ENCODE measurements around the gene PIAS4. TPM values are rescaled to one million over a fixed set of nuclear protein-coding genes. Genes with fewer than 3 reads are reported as not detected.
A peak's percentile ranks its signal among the peaks of the same experiment; 100 is the strongest.

PIAS4 gene
- total and polyA plus RNA-seq, 9 of the 15 experiments (the other 6 are each of a cell fraction or from before 2014, with no cell fraction given): 0.27 to 34.9 (median 14.4) TPM

DNA sequence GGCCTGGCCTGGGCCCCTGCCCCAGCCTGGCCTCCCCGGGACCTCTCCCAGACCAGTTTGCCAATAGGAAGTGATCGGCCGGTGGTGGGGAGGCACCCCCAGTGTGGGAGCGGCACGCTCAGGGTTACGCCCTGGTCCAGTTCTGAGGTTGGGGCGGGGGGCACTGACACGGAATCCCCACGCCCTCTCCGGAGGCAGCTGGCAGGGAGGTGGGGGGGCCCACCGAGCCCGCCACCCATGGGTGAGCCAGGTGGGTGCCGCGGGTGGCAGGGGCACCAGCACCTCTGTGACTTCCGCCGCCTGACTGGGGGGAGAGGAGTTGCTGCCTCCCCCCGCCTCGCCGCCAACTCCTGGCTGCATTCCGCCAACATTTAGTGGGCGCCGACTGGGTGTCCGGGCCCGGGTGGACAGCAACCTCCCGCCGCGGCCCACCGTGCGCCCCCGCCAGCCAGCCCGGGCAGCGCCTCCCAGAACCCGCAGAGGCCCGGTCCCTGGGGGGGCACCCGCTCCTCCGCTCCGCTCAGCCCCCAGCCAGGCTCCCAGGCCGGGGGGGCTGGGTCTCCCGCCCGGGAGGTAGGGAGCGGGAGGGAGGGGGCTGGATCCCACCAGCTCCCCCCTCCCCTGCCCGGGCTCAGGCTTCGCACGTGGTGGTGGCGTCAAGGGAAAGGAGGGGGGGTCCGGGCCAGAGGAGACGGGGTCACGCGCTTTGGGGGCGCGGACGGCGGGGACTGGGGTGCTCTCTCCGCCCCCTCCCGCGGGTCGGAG is 57.1 kb downstream of the PIAS4 start (continued):
- no peak for TF ChIP-seq RAD21 (CRISPR knock-in tag; conservative IDR thresholded peaks at IDR 0.05 in 1 of 2, IDR thresholded peaks at IDR 0.05 in 1 of 2)
- no peak for TF ChIP-seq NRF1 (conservative IDR thresholded peaks at IDR 0.05 in 1 of 2, IDR thresholded peaks at IDR 0.05 in 1 of 2)
- TF ChIP-seq PCBP1 (IDR thresholded peaks at IDR 0.05; ENCODE audit: low read depth, low read length, poor library complexity, severe bottlenecking): peak; percentile 76
- no peak for TF ChIP-seq ZC3H8 (IDR thresholded peaks at IDR 0.05)
- no peak for TF ChIP-seq ASH1L (IDR thresholded peaks at IDR 0.05; ENCODE audit: borderline replicate concordance, low read depth, partially characterized antibody)
- no peak for TF ChIP-seq MAFK (IDR thresholded peaks at IDR 0.05; ENCODE audit: low read length)
- TF ChIP-seq NFE2 (IDR thresholded peaks at IDR 0.05; ENCODE audit: low read depth): no peak
- TF ChIP-seq U2AF2 (optimal IDR thresholded peaks at IDR 0.05; ENCODE audit: low read depth, low read length): no peak
- TF ChIP-seq SMARCA4 (IDR thresholded peaks at IDR 0.05): no peak
- no peak for TF ChIP-seq BCL6 (CRISPR knock-in tag; IDR thresholded peaks at IDR 0.05)
- no peak for TF ChIP-seq POLR2AphosphoS2 (IDR thresholded peaks at IDR 0.05; ENCODE audit: low read length)
- no peak for TF ChIP-seq ZNF263 (CRISPR knock-in tag; IDR thresholded peaks at IDR 0.05; ENCODE audit: borderline replicate concordance)
- TF ChIP-seq POLR2B (IDR thresholded peaks at IDR 0.05; ENCODE audit: low read depth, partially characterized antibody): no peak
- TF ChIP-seq ZNF311 (CRISPR knock-in tag; IDR thresholded peaks at IDR 0.05): no peak
- 0 out of 4 replicates have a peak, but pooled peaks of 1 of the 2 experiments have one; percentile 44 for TF ChIP-seq NONO (IDR thresholded peaks at IDR 0.05; ENCODE audit: low read depth in 2 of 2, low read length in 1 of 2)
- no peak for TF ChIP-seq ELF2 (CRISPR knock-in tag; IDR thresholded peaks at IDR 0.05)
- 0 out of 2 replicates have a peak, but pooled peaks have one; percentile 69 for TF ChIP-seq ZNF224 (CRISPR knock-in tag; IDR thresholded peaks at IDR 0.05)
- TF ChIP-seq, protein P1, sequence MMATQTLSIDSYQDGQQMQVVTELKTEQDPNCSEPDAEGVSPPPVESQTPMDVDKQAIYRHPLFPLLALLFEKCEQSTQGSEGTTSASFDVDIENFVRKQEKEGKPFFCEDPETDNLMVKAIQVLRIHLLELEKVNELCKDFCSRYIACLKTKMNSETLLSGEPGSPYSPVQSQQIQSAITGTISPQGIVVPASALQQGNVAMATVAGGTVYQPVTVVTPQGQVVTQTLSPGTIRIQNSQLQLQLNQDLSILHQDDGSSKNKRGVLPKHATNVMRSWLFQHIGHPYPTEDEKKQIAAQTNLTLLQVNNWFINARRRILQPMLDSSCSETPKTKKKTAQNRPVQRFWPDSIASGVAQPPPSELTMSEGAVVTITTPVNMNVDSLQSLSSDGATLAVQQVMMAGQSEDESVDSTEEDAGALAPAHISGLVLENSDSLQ (IDR thresholded peaks at IDR 0.05): no peak
- TF ChIP-seq, protein P2, sequence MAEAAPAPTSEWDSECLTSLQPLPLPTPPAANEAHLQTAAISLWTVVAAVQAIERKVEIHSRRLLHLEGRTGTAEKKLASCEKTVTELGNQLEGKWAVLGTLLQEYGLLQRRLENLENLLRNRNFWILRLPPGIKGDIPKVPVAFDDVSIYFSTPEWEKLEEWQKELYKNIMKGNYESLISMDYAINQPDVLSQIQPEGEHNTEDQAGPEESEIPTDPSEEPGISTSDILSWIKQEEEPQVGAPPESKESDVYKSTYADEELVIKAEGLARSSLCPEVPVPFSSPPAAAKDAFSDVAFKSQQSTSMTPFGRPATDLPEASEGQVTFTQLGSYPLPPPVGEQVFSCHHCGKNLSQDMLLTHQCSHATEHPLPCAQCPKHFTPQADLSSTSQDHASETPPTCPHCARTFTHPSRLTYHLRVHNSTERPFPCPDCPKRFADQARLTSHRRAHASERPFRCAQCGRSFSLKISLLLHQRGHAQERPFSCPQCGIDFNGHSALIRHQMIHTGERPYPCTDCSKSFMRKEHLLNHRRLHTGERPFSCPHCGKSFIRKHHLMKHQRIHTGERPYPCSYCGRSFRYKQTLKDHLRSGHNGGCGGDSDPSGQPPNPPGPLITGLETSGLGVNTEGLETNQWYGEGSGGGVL (CRISPR knock-in tag; IDR thresholded peaks at IDR 0.05): no peak
- TF ChIP-seq, protein P3, sequence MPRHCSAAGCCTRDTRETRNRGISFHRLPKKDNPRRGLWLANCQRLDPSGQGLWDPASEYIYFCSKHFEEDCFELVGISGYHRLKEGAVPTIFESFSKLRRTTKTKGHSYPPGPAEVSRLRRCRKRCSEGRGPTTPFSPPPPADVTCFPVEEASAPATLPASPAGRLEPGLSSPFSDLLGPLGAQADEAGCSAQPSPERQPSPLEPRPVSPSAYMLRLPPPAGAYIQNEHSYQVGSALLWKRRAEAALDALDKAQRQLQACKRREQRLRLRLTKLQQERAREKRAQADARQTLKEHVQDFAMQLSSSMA (CRISPR knock-in tag; IDR thresholded peaks at IDR 0.05): no peak
- TF ChIP-seq, protein P4, sequence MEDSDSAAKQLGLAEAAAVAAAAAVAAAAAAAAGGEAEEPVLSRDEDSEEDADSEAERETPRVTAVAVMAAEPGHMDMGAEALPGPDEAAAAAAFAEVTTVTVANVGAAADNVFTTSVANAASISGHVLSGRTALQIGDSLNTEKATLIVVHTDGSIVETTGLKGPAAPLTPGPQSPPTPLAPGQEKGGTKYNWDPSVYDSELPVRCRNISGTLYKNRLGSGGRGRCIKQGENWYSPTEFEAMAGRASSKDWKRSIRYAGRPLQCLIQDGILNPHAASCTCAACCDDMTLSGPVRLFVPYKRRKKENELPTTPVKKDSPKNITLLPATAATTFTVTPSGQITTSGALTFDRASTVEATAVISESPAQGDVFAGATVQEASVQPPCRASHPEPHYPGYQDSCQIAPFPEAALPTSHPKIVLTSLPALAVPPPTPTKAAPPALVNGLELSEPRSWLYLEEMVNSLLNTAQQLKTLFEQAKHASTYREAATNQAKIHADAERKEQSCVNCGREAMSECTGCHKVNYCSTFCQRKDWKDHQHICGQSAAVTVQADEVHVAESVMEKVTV (CRISPR knock-in tag; IDR thresholded peaks at IDR 0.05): no peak
- TF ChIP-seq ZNF146 (CRISPR knock-in tag; IDR thresholded peaks at IDR 0.05; ENCODE audit: unreplicated experiment): no peak
- TF ChIP-seq, protein P5, sequence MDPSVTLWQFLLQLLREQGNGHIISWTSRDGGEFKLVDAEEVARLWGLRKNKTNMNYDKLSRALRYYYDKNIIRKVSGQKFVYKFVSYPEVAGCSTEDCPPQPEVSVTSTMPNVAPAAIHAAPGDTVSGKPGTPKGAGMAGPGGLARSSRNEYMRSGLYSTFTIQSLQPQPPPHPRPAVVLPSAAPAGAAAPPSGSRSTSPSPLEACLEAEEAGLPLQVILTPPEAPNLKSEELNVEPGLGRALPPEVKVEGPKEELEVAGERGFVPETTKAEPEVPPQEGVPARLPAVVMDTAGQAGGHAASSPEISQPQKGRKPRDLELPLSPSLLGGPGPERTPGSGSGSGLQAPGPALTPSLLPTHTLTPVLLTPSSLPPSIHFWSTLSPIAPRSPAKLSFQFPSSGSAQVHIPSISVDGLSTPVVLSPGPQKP (CRISPR knock-in tag; IDR thresholded peaks at IDR 0.05): no peak
